PC-9 (cell line): ENCODE measurements around the gene FHDC1.

Experiments
- EZH2 ChIP-seq: fragments of 200-600 bp; sonication (generic); IDR thresholded peaks from 2 replicates; pipeline ENCODE4 v1.8.0; 2017; ENCODE audit warnings: antibody characterized with exemption, low read depth
- TF ChIP-seq, protein P1 (sequence below): fragments of 200-600 bp; sonication (generic); conservative IDR thresholded peaks from 2 replicates; pipeline ENCODE4 v1.6.1; 2017; ENCODE audit warnings: mixed run types, antibody characterized with exemption, mild to moderate bottlenecking, moderate library complexity

GRCh38 chr4:152997288-152997687 lies 61.2 kb downstream of the FHDC1 start:
- TF ChIP-seq, protein P1, sequence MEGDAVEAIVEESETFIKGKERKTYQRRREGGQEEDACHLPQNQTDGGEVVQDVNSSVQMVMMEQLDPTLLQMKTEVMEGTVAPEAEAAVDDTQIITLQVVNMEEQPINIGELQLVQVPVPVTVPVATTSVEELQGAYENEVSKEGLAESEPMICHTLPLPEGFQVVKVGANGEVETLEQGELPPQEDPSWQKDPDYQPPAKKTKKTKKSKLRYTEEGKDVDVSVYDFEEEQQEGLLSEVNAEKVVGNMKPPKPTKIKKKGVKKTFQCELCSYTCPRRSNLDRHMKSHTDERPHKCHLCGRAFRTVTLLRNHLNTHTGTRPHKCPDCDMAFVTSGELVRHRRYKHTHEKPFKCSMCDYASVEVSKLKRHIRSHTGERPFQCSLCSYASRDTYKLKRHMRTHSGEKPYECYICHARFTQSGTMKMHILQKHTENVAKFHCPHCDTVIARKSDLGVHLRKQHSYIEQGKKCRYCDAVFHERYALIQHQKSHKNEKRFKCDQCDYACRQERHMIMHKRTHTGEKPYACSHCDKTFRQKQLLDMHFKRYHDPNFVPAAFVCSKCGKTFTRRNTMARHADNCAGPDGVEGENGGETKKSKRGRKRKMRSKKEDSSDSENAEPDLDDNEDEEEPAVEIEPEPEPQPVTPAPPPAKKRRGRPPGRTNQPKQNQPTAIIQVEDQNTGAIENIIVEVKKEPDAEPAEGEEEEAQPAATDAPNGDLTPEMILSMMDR: no peak
- no peak for TF ChIP-seq EZH2
